Small intestine (tissue), 7 donors: Measurements from ENCODE around the gene COL6A3. TPM values are rescaled to one million over a fixed set of nuclear protein-coding genes. Genes with fewer than 3 reads are reported as not detected.

ENCODE experiments used
- DNase-seq, 2 donors: peaks; one replicate each; pipeline versions ENCODE4 v3.0.0 to v3.0.0-alpha.2; 2013
- FAIRE-seq: peaks from 2 replicates; lab custom pipeline; 2012; peaks lifted over from hg19 to GRCh38; lab: Jason Lieb, UNC
- H3K27ac ChIP-seq, 3 donors: one replicate each; pipeline ENCODE4 v1.5.1; 2013; ENCODE audit warnings: low read length in 2 of 3, mild to moderate bottlenecking in 2 of 3, control low read depth in 1 of 3, inconsistent platforms in 1 of 3, low read depth in 1 of 3, moderate library complexity in 1 of 3
- H3K27me3 ChIP-seq, 3 donors: one replicate each; pipeline ENCODE4 v1.6.1; 2013; ENCODE audit warnings: low read length in 3 of 3, inconsistent platforms in 1 of 3; ENCODE audit not compliant: control insufficient read depth in 3 of 3, insufficient read depth in 3 of 3
- H3K36me3 ChIP-seq, 3 donors: one replicate each; pipeline ENCODE4 v1.6.1; 2013; ENCODE audit warnings: low read length in 3 of 3, inconsistent platforms in 1 of 3, low read depth in 1 of 3, mild to moderate bottlenecking in 1 of 3, moderate library complexity in 1 of 3; ENCODE audit not compliant: control insufficient read depth in 3 of 3, insufficient read depth in 2 of 3
- H3K4me1 ChIP-seq, 3 donors: one replicate each; pipeline ENCODE4 v1.6.1; 2013; ENCODE audit warnings: low read length in 2 of 3, inconsistent platforms in 1 of 3, low read depth in 1 of 3, mild to moderate bottlenecking in 1 of 3, moderate library complexity in 1 of 3; ENCODE audit not compliant: control insufficient read depth in 3 of 3, insufficient read depth in 2 of 3
- H3K4me3 ChIP-seq, 3 donors: one replicate each; pipeline ENCODE4 v1.5.1; 2013; ENCODE audit warnings: low read length in 3 of 3, control low read depth in 1 of 3, inconsistent platforms in 1 of 3, low read depth in 1 of 3, mild to moderate bottlenecking in 1 of 3, moderate library complexity in 1 of 3
- H3K9me3 ChIP-seq, 2 donors: one replicate each; pipeline ENCODE4 v1.6.1; 2013; ENCODE audit warnings: low read depth in 1 of 2, low read length in 1 of 2; ENCODE audit not compliant: control insufficient read depth in 2 of 2, insufficient read depth in 1 of 2
- WGBS, 3 donors: extraction: QIAGEN DNeasy Blood & Tissue Kit; methylation state at CpG; one replicate each; pipeline ENCODE4 v1.1.7; 2013; 5-methylcytosine and 5-hydroxymethylcytosine counted together
- polyA plus RNA-seq, 4 donors: library from polyadenylated mRNA; stranded (reverse) in 3 of 4; unstranded in 1 of 4; fragments of 200-250 nt in 3 of 4; fragments of 120-200 nt in 1 of 4; gene quantifications; one replicate each; pipeline versions ENCODE4 v1.2.1 to v1.2.3, GENCODE V29; 2013
- donor health status: healthy with polysubstance abuse.
- donor health status: control.
- donor health status: control.
- donor health status: Bipolar disorder and iron deficiency.
- donor health status: healthy.

Gene COL6A3
- polyA plus RNA-seq, 4 donors = 0.89 to 92.4 (median 26.7) TPM

- no peak for DNase-seq
- H3K36me3 ChIP-seq = peaks cover 0 to 32% (median 0%) of the 10 kb centered on the region in 3 donors
- H3K4me3 ChIP-seq = no peak overlapping the region
- H3K27me3 ChIP-seq = peaks cover 0 to 11% (median 0%) of the 10 kb centered on the region in 3 donors
- H3K4me1 ChIP-seq = no peaks in the 10 kb centered on the region
- H3K9me3 ChIP-seq = no peaks in the 10 kb centered on the region
- 81 to 86% (median 85%) methylated on average over 4 of the region's 4 CpGs for WGBS, 3 donors
- no peak for FAIRE-seq
- H3K27ac ChIP-seq = no peak overlapping the region
Measured at GRCh38 chr2:237351796-237352195, 62.2 kb downstream of the COL6A3 start.

GRCh38 chr2:237351046-237351445 is 62.9 kb downstream of the COL6A3 start:
- Histone ChIP-seq H3K27ac (peak overlapping the region in 1 of 3 donors; percentile 14), H3K27me3 (peaks cover 0 to 11% (median 0%) of the 10 kb centered on the region in 3 donors), H3K4me3 (no peak overlapping the region), H3K4me1 (no peaks in the 10 kb centered on the region), H3K9me3 (no peaks in the 10 kb centered on the region), H3K36me3 (peaks cover 0 to 29% (median 0%) of the 10 kb centered on the region in 3 donors)
- no peak for FAIRE-seq
- WGBS, 3 donors = 60 to 62% (median 60%) methylated on average over 8 of the region's 8 CpGs
- no peak for DNase-seq

GRCh38 chr2:237350597-237350996 is 63.4 kb downstream of the COL6A3 start:
- H3K27ac ChIP-seq = no peak overlapping the region
- H3K36me3 ChIP-seq = peaks cover 0 to 26% (median 0%) of the 10 kb centered on the region in 3 donors
- FAIRE-seq (no peak), DNase-seq (no peak)
- WGBS, 3 donors = 78 to 84% (median 80%) methylated on average over 6 of the region's 6 CpGs
- H3K4me3 ChIP-seq = no peak overlapping the region
- H3K4me1 ChIP-seq = no peaks in the 10 kb centered on the region
- H3K9me3 ChIP-seq = no peaks in the 10 kb centered on the region
- H3K27me3 ChIP-seq = peaks cover 0 to 11% (median 0%) of the 10 kb centered on the region in 3 donors

DNA sequence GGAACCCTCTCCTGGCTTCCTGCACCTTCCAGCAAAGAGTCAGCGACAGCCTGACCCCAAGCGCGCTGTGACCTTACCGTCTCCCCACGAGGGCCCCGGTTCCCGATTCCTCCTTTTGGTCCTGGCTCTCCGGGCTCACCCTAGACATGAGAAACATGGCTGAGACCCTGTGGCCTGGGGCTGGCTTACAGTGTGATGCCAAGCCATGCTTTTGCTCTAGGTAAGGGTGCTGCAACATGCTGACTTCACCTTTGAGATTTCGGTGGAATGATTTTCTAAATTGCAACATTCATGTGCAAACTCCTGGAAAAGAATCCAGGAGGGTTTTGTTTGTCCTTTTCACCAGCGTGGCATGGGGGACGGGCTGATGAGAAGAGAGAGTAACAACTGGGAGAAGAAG is 63.9 kb downstream of the COL6A3 start:
- FAIRE-seq = no peak
- 87 to 90% (median 89%) methylated on average over 11 of the region's 11 CpGs for WGBS, 3 donors
- Histone ChIP-seq H3K9me3 (no peaks in the 10 kb centered on the region), H3K4me1 (no peaks in the 10 kb centered on the region), H3K27ac (no peak overlapping the region), H3K36me3 (peaks cover 0 to 26% (median 0%) of the 10 kb centered on the region in 3 donors), H3K4me3 (no peak overlapping the region), H3K27me3 (peaks cover 0 to 10% (median 0%) of the 10 kb centered on the region in 3 donors)
- no peak for DNase-seq

DNA sequence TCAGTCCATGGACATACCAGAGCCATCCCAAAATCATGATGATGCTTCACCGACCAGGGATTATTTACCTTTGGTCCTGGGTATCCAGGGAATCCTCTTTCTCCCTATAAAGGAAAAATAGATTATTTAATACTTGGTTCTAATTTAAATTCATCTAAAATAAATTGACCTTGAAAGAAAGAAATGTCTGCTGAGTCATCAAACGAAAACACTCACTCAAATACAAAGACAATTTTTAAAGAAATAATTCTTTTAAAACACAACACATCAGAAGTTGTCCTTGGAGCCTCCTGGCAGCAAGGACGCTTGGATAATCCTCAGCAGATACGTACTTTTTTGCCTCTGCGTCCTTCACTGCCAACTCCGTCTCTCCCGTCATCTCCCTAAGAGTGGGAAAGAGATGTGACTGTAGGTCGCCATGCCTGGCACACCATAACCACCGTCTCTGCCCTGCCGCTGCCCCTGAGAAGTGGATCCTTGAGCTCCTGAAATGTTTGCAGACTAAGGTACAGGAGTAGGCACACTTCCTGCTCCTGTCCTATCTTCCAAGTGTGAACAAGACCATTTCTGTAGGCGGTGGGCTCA is 65.6 kb downstream of the COL6A3 start:
- FAIRE-seq = no peak
- Histone ChIP-seq H3K4me3 (no peak overlapping the region), H3K27me3 (peaks cover 0 to 8% (median 0%) of the 10 kb centered on the region in 3 donors), H3K9me3 (no peaks in the 10 kb centered on the region), H3K36me3 (peaks cover 0 to 29% (median 0%) of the 10 kb centered on the region in 3 donors), H3K27ac (no peak overlapping the region), H3K4me1 (no peaks in the 10 kb centered on the region)
- 89 to 91% (median 90%) methylated on average over 11 of the region's 11 CpGs for WGBS, 3 donors
- DNase-seq = no peak

- 72 to 78% (median 76%) methylated on average over 4 of the region's 4 CpGs for WGBS, 3 donors
- H3K27ac ChIP-seq = no peak overlapping the region
- no peaks in the 10 kb centered on the region for H3K4me1 ChIP-seq
- no peak for FAIRE-seq
- no peak for DNase-seq
- H3K4me3 ChIP-seq = no peak overlapping the region
- peaks cover 0 to 20% (median 0%) of the 10 kb centered on the region in 3 donors for H3K36me3 ChIP-seq
- no peaks in the 10 kb centered on the region for H3K9me3 ChIP-seq
- no peaks in the 10 kb centered on the region for H3K27me3 ChIP-seq
Measured at GRCh38 chr2:237345891-237346640, 67.9 kb downstream of the COL6A3 start.

DNA sequence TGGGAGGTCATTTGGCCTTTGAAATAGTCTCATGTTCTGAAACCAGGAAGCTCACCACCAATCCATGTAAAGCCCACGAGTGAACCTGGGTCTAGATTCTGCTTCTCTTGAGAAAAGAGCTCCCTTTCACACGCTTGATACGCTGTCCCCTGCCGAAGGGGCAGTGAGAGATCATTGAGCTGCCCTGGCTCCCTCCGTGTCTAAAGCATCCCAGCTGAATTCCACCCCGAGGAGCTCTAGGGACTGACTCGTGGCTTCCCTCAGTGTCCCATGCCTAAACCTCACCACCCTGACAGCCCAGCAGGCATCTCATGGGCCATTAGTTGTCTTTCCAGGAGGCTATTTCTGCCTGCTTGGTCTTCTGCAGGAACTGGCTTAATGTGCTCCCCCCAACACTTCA is 68.6 kb downstream of the COL6A3 start:
- Histone ChIP-seq H3K4me3 (no peak overlapping the region), H3K36me3 (peaks cover 0 to 27% (median 0%) of the 10 kb centered on the region in 3 donors), H3K27me3 (no peaks in the 10 kb centered on the region), H3K4me1 (no peaks in the 10 kb centered on the region), H3K27ac (no peak overlapping the region), H3K9me3 (no peaks in the 10 kb centered on the region)
- DNase-seq (no peak), FAIRE-seq (no peak)
- 76 to 82% (median 78%) methylated on average over 7 of the region's 7 CpGs for WGBS, 3 donors

DNA sequence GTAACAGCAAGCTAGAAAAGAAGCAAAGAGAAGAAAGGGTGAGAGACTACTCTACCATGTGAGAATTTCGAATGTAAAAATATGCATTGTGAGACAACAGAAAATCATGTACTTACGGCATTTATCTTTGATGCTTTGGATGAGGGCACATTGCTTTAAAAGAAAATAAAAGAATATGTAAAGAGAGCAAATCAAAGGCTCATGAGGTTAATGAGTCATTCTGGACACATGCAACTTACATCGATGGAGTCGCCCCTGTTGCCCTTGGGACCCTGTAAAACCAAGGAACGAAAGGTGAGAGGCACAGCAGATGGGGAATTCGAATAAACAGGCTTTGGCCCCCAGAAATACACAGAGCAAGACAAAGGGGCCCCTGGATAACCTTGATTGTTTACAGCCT is 69.0 kb downstream of the COL6A3 start:
- no peaks in the 10 kb centered on the region for H3K27me3 ChIP-seq
- no peaks in the 10 kb centered on the region for H3K4me1 ChIP-seq
- FAIRE-seq (no peak), DNase-seq (no peak)
- H3K27ac ChIP-seq = no peak overlapping the region
- 69 to 82% (median 79%) methylated on average over 6 of the region's 6 CpGs for WGBS, 3 donors
- peaks cover 0 to 28% (median 0%) of the 10 kb centered on the region in 3 donors for H3K36me3 ChIP-seq
- no peaks in the 10 kb centered on the region for H3K9me3 ChIP-seq
- H3K4me3 ChIP-seq = no peak overlapping the region
